Measurements from ENCODE around the gene PDCD2L. TPM values are rescaled to one million over a fixed set of nuclear protein-coding genes. Genes with fewer than 3 reads are reported as not detected.
"Not testable (repeated sequence)": the region's sequence is repeated elsewhere in the genome, so short reads cannot be mapped to it uniquely, and the experiment has no call there.

PDCD2L gene
- total RNA-seq, 1 donor from 2014 or later = 29.0 TPM

- DNase-seq (ENCODE audit: low read depth) = no peak
- peaks cover 7% of the 10 kb centered on the region for H3K36me3 ChIP-seq (ENCODE audit: control insufficient read depth, insufficient read depth, low read length)
- H3K4me3 ChIP-seq (ENCODE audit: low read depth, low read length) = no peak overlapping the region
- TF ChIP-seq CTCF (IDR thresholded peaks at IDR 0.05; ENCODE audit: insufficient read depth, low read length, poor library complexity, severe bottlenecking) = no peak
- H3K27me3 ChIP-seq (ENCODE audit: control insufficient read depth, insufficient read depth, low read length) = no peaks in the 10 kb centered on the region
Measured at GRCh38 chr19:34391813-34392212, 12.4 kb upstream of the PDCD2L start.

GRCh38 chr19:34393031-34393430, 11.2 kb upstream of the PDCD2L start:
- H3K36me3 ChIP-seq (ENCODE audit: control insufficient read depth, insufficient read depth, low read length) = peaks cover 7% of the 10 kb centered on the region
- no peak overlapping the region for H3K4me3 ChIP-seq (ENCODE audit: low read depth, low read length)
- DNase-seq (ENCODE audit: low read depth) = no peak
- no peaks in the 10 kb centered on the region for H3K27me3 ChIP-seq (ENCODE audit: control insufficient read depth, insufficient read depth, low read length)
- no peak for TF ChIP-seq CTCF (IDR thresholded peaks at IDR 0.05; ENCODE audit: insufficient read depth, low read length, poor library complexity, severe bottlenecking)

GRCh38 chr19:34393629-34394028, 10.6 kb upstream of the PDCD2L start:
- TF ChIP-seq CTCF (IDR thresholded peaks at IDR 0.05; ENCODE audit: insufficient read depth, low read length, poor library complexity, severe bottlenecking) = no peak
- peaks cover 5% of the 10 kb centered on the region for H3K36me3 ChIP-seq (ENCODE audit: control insufficient read depth, insufficient read depth, low read length)
- no peak for DNase-seq (ENCODE audit: low read depth)

GRCh38 chr19:34397853-34398252, 6.3 kb upstream of the PDCD2L start:
- Histone ChIP-seq H3K27me3 (ENCODE audit: control insufficient read depth, insufficient read depth, low read length) (no peaks in the 10 kb centered on the region), H3K36me3 (ENCODE audit: control insufficient read depth, insufficient read depth, low read length) (peaks cover 3% of the 10 kb centered on the region), H3K4me3 (ENCODE audit: low read depth, low read length) (no peak overlapping the region)
- DNase-seq (ENCODE audit: low read depth) = no peak
- TF ChIP-seq CTCF (IDR thresholded peaks at IDR 0.05; ENCODE audit: insufficient read depth, low read length, poor library complexity, severe bottlenecking) = no peak

More at GRCh38 chr19:34393629-34394028, 10.6 kb upstream of the PDCD2L start:
- Histone ChIP-seq H3K4me3 (ENCODE audit: low read depth, low read length) (no peak overlapping the region), H3K27me3 (ENCODE audit: control insufficient read depth, insufficient read depth, low read length) (no peaks in the 10 kb centered on the region)

GRCh38 chr19:34399886-34400285, 4.3 kb upstream of the PDCD2L start:
- peaks cover 3% of the 10 kb centered on the region for H3K36me3 ChIP-seq (ENCODE audit: control insufficient read depth, insufficient read depth, low read length)
- no peaks in the 10 kb centered on the region for H3K27me3 ChIP-seq (ENCODE audit: control insufficient read depth, insufficient read depth, low read length)
- no peak for DNase-seq (ENCODE audit: low read depth)
- TF ChIP-seq CTCF (IDR thresholded peaks at IDR 0.05; ENCODE audit: insufficient read depth, low read length, poor library complexity, severe bottlenecking) = no peak
- H3K4me3 ChIP-seq (ENCODE audit: low read depth, low read length) = no peak overlapping the region

- H3K36me3 ChIP-seq (ENCODE audit: control insufficient read depth, insufficient read depth, low read length); H3K4me3 ChIP-seq (ENCODE audit: low read depth, low read length); DNase-seq (ENCODE audit: low read depth); H3K27me3 ChIP-seq (ENCODE audit: control insufficient read depth, insufficient read depth, low read length): not testable (repeated sequence)
Measured at GRCh38 chr19:34400844-34401243, 3.4 kb upstream of the PDCD2L start.
